KMS-11 (cell line): ENCODE data around the gene RFWD3.

Experiments used
- H2AFZ ChIP-seq: fragments of 200-600 bp; sonication (generic); 2 replicates; pipeline ENCODE4 v1.6.1; 2016; ENCODE audit warnings: antibody characterized with exemption, mixed run types, low read depth
- H3K27ac ChIP-seq: fragments of 200-600 bp; sonication (generic); 2 replicates; pipeline ENCODE4 v1.6.1; 2016; ENCODE audit warnings: mild to moderate bottlenecking, mixed run types
- H3K27me3 ChIP-seq: fragments of 200-600 bp; sonication (generic); 2 replicates; pipeline ENCODE4 v1.6.1; 2017; ENCODE audit warnings: mild to moderate bottlenecking, low read depth, mixed run types, moderate library complexity; ENCODE audit not compliant: insufficient read depth
- H3K36me3 ChIP-seq: fragments of 200-600 bp; sonication (generic); 2 replicates; pipeline ENCODE4 v1.6.1; 2017; ENCODE audit warnings: mild to moderate bottlenecking, mixed run types; ENCODE audit not compliant: insufficient read depth
- H3K4me1 ChIP-seq: fragments of 200-600 bp; sonication (generic); 2 replicates; pipeline ENCODE4 v1.6.1; 2016; ENCODE audit warnings: mild to moderate bottlenecking, low read depth, mixed run types; ENCODE audit not compliant: poor library complexity, severe bottlenecking
- H3K4me2 ChIP-seq: fragments of 200-600 bp; sonication (generic); 2 replicates; pipeline ENCODE4 v1.7.0; 2016; ENCODE audit warnings: mild to moderate bottlenecking, mixed run types
- H3K4me3 ChIP-seq: fragments of 200-600 bp; sonication (generic); IDR thresholded peaks from 2 replicates; pipeline ENCODE4 v1.6.1; 2017; ENCODE audit warnings: low read depth, low read length, mixed read lengths; ENCODE audit not compliant: insufficient read depth
- H3K79me2 ChIP-seq: fragments of 200-600 bp; sonication (generic); 2 replicates; pipeline ENCODE4 v1.6.1; 2016; ENCODE audit warnings: low read depth, mixed run types; ENCODE audit not compliant: insufficient read depth
- H3K9ac ChIP-seq: fragments of 200-600 bp; sonication (generic); 2 replicates; pipeline ENCODE4 v1.6.1; 2016; ENCODE audit warnings: mild to moderate bottlenecking, mixed run types
- H4K20me1 ChIP-seq: fragments of 200-600 bp; sonication (generic); 2 replicates; pipeline ENCODE4 v1.6.1; 2016; ENCODE audit warnings: mild to moderate bottlenecking, mixed run types; ENCODE audit not compliant: insufficient read depth
- TF ChIP-seq, protein P1 (sequence below): fragments of 200-600 bp; sonication (generic); conservative IDR thresholded peaks from 2 replicates; pipeline ENCODE4 v1.6.1; 2017; ENCODE audit warnings: low read depth, mild to moderate bottlenecking, antibody characterized with exemption, low read length, moderate library complexity, mixed read lengths

Gene RFWD3

DNA sequence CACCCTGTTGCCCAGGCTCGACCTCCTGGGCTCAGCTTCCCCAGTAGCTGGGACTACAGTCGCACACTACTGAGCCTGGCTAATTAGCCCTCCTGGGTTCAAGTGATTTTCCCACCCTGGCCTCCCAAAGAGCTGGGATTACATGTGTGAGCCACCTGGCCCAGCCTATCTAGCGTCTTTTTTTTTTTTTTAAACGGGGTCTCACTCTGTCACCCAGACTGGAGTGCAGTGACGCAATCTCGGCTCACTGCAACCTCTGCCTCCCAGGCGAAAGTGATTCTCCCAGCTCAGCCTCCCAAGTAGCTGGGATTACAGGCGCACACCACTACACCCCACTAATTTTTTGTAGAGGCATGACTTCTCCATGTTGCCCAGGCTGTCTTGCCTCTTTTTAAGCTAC lies 93.1 kb downstream of the RFWD3 start:
- Histone ChIP-seq H3K27ac (no peak overlapping the region), H3K4me3 (no peak overlapping the region), H4K20me1 (peaks cover 5% of the 10 kb centered on the region; the same call in 1 of the 2 replicates), H3K9ac (no peak overlapping the region), H3K27me3 (no peaks in the 10 kb centered on the region), H2AFZ (no peak overlapping the region), H3K4me1 (peaks cover 79% of the 10 kb centered on the region), H3K4me2 (no peak overlapping the region), H3K79me2 (peaks cover 94% of the 10 kb centered on the region), H3K36me3 (no peaks in the 10 kb centered on the region)
- TF ChIP-seq, protein P1, sequence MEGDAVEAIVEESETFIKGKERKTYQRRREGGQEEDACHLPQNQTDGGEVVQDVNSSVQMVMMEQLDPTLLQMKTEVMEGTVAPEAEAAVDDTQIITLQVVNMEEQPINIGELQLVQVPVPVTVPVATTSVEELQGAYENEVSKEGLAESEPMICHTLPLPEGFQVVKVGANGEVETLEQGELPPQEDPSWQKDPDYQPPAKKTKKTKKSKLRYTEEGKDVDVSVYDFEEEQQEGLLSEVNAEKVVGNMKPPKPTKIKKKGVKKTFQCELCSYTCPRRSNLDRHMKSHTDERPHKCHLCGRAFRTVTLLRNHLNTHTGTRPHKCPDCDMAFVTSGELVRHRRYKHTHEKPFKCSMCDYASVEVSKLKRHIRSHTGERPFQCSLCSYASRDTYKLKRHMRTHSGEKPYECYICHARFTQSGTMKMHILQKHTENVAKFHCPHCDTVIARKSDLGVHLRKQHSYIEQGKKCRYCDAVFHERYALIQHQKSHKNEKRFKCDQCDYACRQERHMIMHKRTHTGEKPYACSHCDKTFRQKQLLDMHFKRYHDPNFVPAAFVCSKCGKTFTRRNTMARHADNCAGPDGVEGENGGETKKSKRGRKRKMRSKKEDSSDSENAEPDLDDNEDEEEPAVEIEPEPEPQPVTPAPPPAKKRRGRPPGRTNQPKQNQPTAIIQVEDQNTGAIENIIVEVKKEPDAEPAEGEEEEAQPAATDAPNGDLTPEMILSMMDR, result no peak
